Hepatocyte (in vitro differentiated cells): ENCODE measurements around the gene SHC3.

Source experiments
- EZH2 ChIP-seq: fragments of 200-600 bp; sonication (generic); IDR thresholded peaks from 2 replicates; pipeline ENCODE4 v1.6.1; 2016; ENCODE audit warnings: antibody characterized with exemption, mild to moderate bottlenecking, borderline replicate concordance
- EZH2phosphoT487 ChIP-seq: fragments of 200-600 bp; sonication (generic); IDR thresholded peaks from one replicate; pipeline ENCODE4 v1.6.1; 2018; ENCODE audit warnings: antibody characterized with exemption, mild to moderate bottlenecking, low read depth, moderate library complexity; ENCODE audit not compliant: unreplicated experiment, severe bottlenecking
- TF ChIP-seq, protein P1 (sequence below): fragments of 200-600 bp; sonication (generic); IDR thresholded peaks from 2 replicates; pipeline ENCODE4 v1.5.1; 2016; ENCODE audit warnings: antibody characterized with exemption, mild to moderate bottlenecking; ENCODE audit not compliant: poor library complexity

DNA sequence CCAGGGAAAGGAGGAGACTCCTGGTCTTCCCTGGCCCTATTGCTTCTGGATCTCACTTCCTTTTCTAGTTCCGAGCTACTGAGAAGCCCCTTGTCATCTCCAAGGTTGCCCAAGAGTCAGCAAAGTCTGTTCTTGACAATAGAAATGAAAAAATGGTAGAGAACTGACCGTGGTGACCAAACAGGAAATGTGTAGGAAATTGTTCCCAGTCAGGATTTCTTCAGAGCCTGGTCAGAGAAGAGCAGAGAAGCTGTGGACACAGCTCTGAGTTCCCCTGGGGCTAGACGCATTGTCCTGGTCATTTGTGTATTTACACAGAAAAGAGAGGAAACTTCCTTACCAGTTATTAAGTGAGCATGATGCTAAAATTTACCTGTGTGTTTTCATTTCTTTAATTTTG lies 151.7 kb downstream of the SHC3 start:
- TF ChIP-seq, protein P1, sequence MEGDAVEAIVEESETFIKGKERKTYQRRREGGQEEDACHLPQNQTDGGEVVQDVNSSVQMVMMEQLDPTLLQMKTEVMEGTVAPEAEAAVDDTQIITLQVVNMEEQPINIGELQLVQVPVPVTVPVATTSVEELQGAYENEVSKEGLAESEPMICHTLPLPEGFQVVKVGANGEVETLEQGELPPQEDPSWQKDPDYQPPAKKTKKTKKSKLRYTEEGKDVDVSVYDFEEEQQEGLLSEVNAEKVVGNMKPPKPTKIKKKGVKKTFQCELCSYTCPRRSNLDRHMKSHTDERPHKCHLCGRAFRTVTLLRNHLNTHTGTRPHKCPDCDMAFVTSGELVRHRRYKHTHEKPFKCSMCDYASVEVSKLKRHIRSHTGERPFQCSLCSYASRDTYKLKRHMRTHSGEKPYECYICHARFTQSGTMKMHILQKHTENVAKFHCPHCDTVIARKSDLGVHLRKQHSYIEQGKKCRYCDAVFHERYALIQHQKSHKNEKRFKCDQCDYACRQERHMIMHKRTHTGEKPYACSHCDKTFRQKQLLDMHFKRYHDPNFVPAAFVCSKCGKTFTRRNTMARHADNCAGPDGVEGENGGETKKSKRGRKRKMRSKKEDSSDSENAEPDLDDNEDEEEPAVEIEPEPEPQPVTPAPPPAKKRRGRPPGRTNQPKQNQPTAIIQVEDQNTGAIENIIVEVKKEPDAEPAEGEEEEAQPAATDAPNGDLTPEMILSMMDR: no peak
- TF ChIP-seq EZH2 (no peak), EZH2phosphoT487 (no peak)
